Measurements from ENCODE around the gene TMEM51.

TMEM51 gene

DNA sequence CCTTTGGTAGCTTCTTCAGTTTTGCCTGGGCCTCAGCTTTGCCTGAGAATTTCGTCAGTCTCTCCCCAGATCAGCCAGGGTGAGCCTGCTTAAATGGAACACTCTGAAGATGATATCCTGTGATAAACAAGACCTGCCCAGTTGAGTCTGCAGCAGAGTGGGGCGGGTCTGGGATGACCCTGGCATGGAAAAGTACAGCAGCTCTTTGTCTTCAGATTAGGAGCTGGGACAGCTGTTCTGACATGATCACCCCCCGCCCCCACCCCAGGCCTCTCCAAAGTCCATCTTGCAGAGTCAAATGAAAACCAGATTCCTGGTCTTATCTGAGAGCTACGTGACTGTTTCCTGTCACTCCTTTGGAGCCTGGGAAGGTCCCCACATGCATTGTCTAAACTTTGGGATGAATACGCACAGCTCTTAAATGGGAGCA is 2.2 kb upstream of the TMEM51 start:
- Histone ChIP-seq H3K27ac (no peak overlapping the region), H3K4me3 (no peak overlapping the region)

DNA sequence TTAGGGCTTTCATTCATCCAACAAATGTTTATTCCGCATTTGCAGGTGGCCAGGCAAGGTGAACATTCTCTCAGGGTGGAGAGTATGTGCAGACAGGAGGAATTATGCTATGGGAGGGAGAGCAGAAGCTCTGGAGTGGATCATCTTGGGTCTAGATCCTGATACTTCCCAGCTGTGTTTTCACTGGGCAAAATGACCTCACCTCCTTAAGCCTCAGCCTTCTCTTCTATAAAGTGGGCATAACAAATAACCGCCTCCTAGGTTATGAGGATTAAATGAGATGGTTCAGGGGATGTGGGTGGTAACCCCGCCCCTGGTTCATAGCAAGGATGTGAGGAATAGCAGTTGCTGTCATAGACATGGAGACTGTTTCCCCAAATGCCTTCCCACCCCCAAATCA is 1.7 kb upstream of the TMEM51 start:
- H3K27ac ChIP-seq, result peak overlapping the region in 9 of 21 experiments; percentile 50 to 92 (median 85)
- H3K4me3 ChIP-seq, result peak overlapping the region in 1 of 7 experiments; percentile 73

GRCh38 chr1:15152318-15153183 is 996 bp upstream of the TMEM51 start:
- peak overlapping the region; percentile 61 to 85 (median 67) for H3K4me3 ChIP-seq
- peak overlapping the region; percentile 50 to 92 (median 82) for H3K27ac ChIP-seq

- peak overlapping the region; percentile 58 to 92 (median 82) for H3K27ac ChIP-seq
- H3K4me3 ChIP-seq, result peak overlapping the region; percentile 61 to 85 (median 67)
Measured at GRCh38 chr1:15153842-15154479, 414 bp downstream of the TMEM51 start.

- peak overlapping the region; percentile 61 to 85 (median 67) for H3K4me3 ChIP-seq
- peak overlapping the region in 14 of 21 experiments; percentile 35 to 92 (median 82) for H3K27ac ChIP-seq
Measured at GRCh38 chr1:15154480-15155036, 1.0 kb downstream of the TMEM51 start.

DNA sequence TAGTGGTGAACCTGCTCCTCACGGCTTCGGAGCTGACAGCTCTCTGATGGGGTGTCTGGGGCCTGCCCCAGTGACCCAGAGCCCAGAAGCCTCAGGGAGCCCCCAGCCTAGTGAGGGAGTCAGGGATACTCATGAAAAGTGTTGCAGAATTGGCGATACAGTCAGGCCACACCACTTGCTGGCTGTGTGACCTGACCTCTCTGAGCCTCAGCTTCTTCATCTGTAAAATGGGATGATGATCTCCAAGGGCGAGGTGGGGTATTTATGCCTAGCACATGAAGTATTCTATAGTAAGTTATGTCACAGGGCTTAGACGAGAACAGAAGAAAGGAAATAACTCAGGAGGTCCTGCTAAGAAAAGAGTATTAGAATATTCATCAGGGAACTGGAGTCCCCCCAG is 1.6 kb downstream of the TMEM51 start:
- Histone ChIP-seq H3K4me3 (peak overlapping the region in 3 of 7 experiments; percentile 67 to 77 (median 73)), H3K27ac (peak overlapping the region in 2 of 21 experiments; percentile 84 to 87)

DNA sequence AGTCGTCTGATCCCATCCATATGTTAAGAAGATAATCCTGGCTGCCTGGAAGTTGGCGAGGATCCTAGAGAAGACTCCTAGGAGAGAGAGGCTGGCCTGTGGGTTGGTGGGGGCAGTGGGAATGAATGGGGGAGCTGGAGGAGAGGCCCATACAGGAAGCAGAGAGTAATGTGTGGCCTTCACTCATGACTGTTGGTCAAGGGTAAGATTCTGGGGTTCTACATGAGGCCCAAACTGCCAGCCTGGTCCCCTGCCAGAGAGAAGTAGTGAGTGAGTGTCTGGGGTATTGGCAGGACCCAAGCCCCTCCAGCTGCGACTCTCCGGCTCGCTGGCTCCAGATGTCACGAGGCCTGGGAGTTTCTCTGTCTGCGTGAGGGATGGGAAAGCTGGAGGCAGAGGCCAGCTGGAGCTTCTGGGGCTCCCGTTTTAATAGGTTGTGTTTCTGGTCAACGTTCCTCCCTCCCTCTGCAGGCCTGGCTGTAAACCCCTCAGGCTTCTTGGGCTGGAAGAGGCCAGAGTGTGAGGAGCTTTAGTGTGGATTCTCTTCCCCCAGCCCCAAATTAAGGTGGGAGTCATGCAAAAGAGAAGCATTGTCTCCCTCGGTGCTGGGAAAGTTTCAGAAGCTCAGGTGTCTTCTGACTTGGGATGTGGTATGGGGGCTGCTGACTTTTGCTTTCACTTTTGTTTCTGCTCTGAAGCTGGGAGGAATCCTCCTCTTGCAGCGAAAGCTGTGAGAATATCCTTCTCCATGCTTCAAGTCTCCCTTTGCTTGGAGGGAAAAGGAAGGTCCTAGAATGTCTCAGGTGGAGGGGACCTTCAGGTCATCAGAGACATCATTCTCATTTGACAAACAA is 2.6 kb downstream of the TMEM51 start:
- Histone ChIP-seq H3K27ac (peak overlapping the region in 4 of 21 experiments; percentile 13 to 27 (median 16)), H3K4me3 (no peak overlapping the region)

- peak overlapping the region in 1 of 21 experiments; percentile 16 for H3K27ac ChIP-seq
Measured at GRCh38 chr1:15156807-15157380, 3.3 kb downstream of the TMEM51 start.

GRCh38 chr1:15157524-15158399 is 4.2 kb downstream of the TMEM51 start:
- Histone ChIP-seq H3K4me3 (no peak overlapping the region), H3K27ac (no peak overlapping the region)

More at GRCh38 chr1:15156807-15157380, 3.3 kb downstream of the TMEM51 start:
- no peak overlapping the region for H3K4me3 ChIP-seq

GRCh38 chr1:15158506-15159165 is 5.1 kb downstream of the TMEM51 start:
- Histone ChIP-seq H3K4me3 (no peak overlapping the region), H3K27ac (peak overlapping the region in 1 of 21 experiments; percentile 19)

- Histone ChIP-seq H3K4me3 (no peak overlapping the region), H3K27ac (peak overlapping the region in 1 of 21 experiments; percentile 19)
Measured at GRCh38 chr1:15159166-15159555, 5.6 kb downstream of the TMEM51 start.

DNA sequence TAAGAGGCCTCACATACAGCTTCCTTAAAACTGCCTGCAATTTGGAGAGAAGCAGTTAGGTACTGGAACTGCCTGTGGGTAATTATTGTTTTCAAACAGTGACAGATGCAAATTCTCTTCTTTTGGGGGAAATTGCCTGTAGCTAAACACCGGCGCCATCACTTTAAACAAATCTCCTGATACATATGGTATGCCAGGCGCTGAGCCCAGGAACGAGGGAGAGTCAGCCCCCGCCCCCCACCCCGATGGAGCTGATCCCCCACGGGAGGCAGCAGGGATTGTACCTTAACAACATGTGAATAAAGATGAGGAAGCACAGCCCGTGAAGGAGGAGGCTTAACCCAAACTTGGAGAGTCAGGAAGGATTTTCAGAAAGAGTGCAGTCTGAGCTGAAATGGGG is 7.1 kb downstream of the TMEM51 start:
- Histone ChIP-seq H3K27ac (no peak overlapping the region), H3K4me3 (no peak overlapping the region)

- no peak overlapping the region for H3K27ac ChIP-seq
- no peak overlapping the region for H3K4me3 ChIP-seq
Measured at GRCh38 chr1:15167386-15167785, 13.8 kb downstream of the TMEM51 start.

DNA sequence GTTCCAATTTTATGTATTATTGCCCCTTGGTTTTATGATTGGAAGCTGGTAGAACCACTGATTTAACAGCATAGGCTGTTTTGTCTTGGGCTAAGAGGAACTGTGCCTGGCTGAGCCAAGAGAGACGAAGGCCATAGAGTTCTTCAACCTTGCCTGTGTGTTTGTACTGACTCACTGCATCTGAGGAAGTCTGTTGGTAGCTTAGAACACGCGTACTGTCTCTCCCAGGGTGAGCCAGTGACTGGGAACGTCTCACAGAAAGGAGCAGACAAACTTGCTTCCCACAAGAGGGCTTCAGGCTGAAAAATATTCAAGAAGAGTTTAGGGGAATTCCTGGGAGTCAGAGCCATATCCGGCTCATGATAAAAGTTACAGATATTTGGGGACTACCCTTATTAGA is 14.9 kb downstream of the TMEM51 start:
- H3K27ac ChIP-seq, result peak overlapping the region in 6 of 21 experiments; percentile 4 to 48 (median 40)

GRCh38 chr1:15170071-15170470 is 16.5 kb downstream of the TMEM51 start:
- H3K4me3 ChIP-seq, result no peak overlapping the region
- no peak overlapping the region for H3K27ac ChIP-seq

More for the DNA sequence above, 14.9 kb downstream of the TMEM51 start:
- no peak overlapping the region for H3K4me3 ChIP-seq

GRCh38 chr1:15171271-15171908 is 17.8 kb downstream of the TMEM51 start:
- no peak overlapping the region for H3K4me3 ChIP-seq
- peak overlapping the region in 1 of 21 experiments; percentile 17 for H3K27ac ChIP-seq
